SH-SY5Y (cell line): ENCODE data around the gene CEP170B.

Experiments used
- GATA2 ChIP-seq: IDR thresholded peaks from 2 replicates; pipeline ENCODE4 v1.6.1; 2011; ENCODE audit warnings: mild to moderate bottlenecking, low read depth, low read length
- GATA3 ChIP-seq: IDR thresholded peaks from 2 replicates; pipeline ENCODE4 v1.6.1; 2011; ENCODE audit warnings: low read depth, mild to moderate bottlenecking, low read length, moderate library complexity

- TF ChIP-seq GATA3 (no peak), GATA2 (no peak)
Observed at GRCh38 chr14:104875811-104876210, 10.7 kb downstream of the CEP170B start.
